ENCODE data around the gene FRY. TPM values are rescaled to one million over a fixed set of nuclear protein-coding genes. Genes with fewer than 3 reads are reported as not detected.

FRY gene
- total RNA-seq, 1 donor from 2014 or later = 112 TPM

- DNase-seq (ENCODE audit: low spot score) = no peak
Observed at GRCh38 chr13:32305646-32306045, 274.1 kb downstream of the FRY start.

- DNase-seq (ENCODE audit: low spot score) = no peak
Observed at GRCh38 chr13:32309312-32310133, 277.9 kb downstream of the FRY start.

- DNase-seq (ENCODE audit: low spot score) = peak; percentile 22
Observed at GRCh38 chr13:32310134-32310706, 278.6 kb downstream of the FRY start.

GRCh38 chr13:32311188-32311897 lies 279.8 kb downstream of the FRY start:
- no peak for DNase-seq (ENCODE audit: low spot score)

- DNase-seq (ENCODE audit: low spot score) = peak; percentile 34
Observed at GRCh38 chr13:32314271-32315237, 283.0 kb downstream of the FRY start.

- peak; percentile 90 for DNase-seq (ENCODE audit: low spot score)
Observed at GRCh38 chr13:32315238-32316027, 283.9 kb downstream of the FRY start, which contains the start of the genes BRCA2 and ZAR1L. BRCA2 (plus strand) TSS chr13:32315508; CDS start chr13:32316461, 953 bp downstream. ZAR1L (minus strand) TSS chr13:32315363; CDS start chr13:32311925, 3,438 bp downstream.

GRCh38 chr13:32316028-32316339 lies 284.4 kb downstream of the FRY start:
- no peak for DNase-seq (ENCODE audit: low spot score)

- no peak for DNase-seq (ENCODE audit: low spot score)
Observed at GRCh38 chr13:32316501-32316900, 284.9 kb downstream of the FRY start.

GRCh38 chr13:32317716-32318465 lies 286.3 kb downstream of the FRY start:
- no peak for DNase-seq (ENCODE audit: low spot score)

- no peak for DNase-seq (ENCODE audit: low spot score)
Observed at GRCh38 chr13:32320528-32320927, 289.0 kb downstream of the FRY start.

GRCh38 chr13:32323912-32324311 lies 292.3 kb downstream of the FRY start:
- no peak for DNase-seq (ENCODE audit: low spot score)

- no peak for DNase-seq (ENCODE audit: low spot score)
Observed at GRCh38 chr13:32330441-32330840, 298.9 kb downstream of the FRY start.

GRCh38 chr13:32334671-32335070 lies 303.1 kb downstream of the FRY start:
- no peak for DNase-seq (ENCODE audit: low spot score)

- DNase-seq (ENCODE audit: low spot score) = no peak
Observed at GRCh38 chr13:32340914-32341313, 309.3 kb downstream of the FRY start.

GRCh38 chr13:32347651-32348050 lies 316.1 kb downstream of the FRY start:
- no peak for DNase-seq (ENCODE audit: low spot score)

Measured in mucosa of gallbladder (tissue), 1 donor.